Activated B cell treated with CpG ODN at 0.5 μM for 24 hours (primary cell): ENCODE measurements around the gene SRSF3. TPM values are rescaled to one million over a fixed set of nuclear protein-coding genes. Genes with fewer than 3 reads are reported as not detected.
A peak's percentile ranks its signal among the peaks of the same experiment; 100 is the strongest.
"Not testable (repeated sequence)": the region's sequence is repeated elsewhere in the genome, so short reads cannot be mapped to it uniquely, and the experiment has no call there.

Experiments used
- ATAC-seq: fragments of 200-7000 bp; cut with Tn5 transposase; one replicate; pipeline ENCODE4 v1.10.0; 2021; ENCODE audit warnings: low read depth, mild to moderate bottlenecking, moderate library complexity
- CTCF ChIA-PET: fragments of 350-600 bp; sonication (Branson Sonifier 250); formaldehyde crosslinking; loops from one replicate; lab custom pipeline; 2021; ENCODE audit warnings: antibody characterized with exemption; lab: Charles Lee
- POLR2A ChIA-PET: fragments of 350-600 bp; sonication (Branson Sonifier 250); formaldehyde crosslinking; loops from one replicate; lab custom pipeline; 2021; ENCODE audit warnings: antibody characterized with exemption; lab: Charles Lee
- DNase-seq: peaks from one replicate; pipeline ENCODE4 v3.0.0; 2022
- H3K27ac Mint-ChIP-seq: one replicate; pipeline ENCODE4 v1.8.0; 2020; ENCODE audit warnings: mixed read lengths
- H3K27me3 Mint-ChIP-seq: one replicate; pipeline ENCODE4 v1.8.0; 2021; ENCODE audit warnings: mixed read lengths
- H3K36me3 Mint-ChIP-seq: one replicate; pipeline ENCODE4 v1.8.0; 2021; ENCODE audit warnings: low read depth, mixed read lengths
- H3K4me1 Mint-ChIP-seq: one replicate; pipeline ENCODE4 v1.8.0; 2021; ENCODE audit warnings: mixed read lengths
- H3K4me3 Mint-ChIP-seq: one replicate; pipeline ENCODE4 v1.8.0; 2020; ENCODE audit warnings: mild to moderate bottlenecking, mixed read lengths
- H3K9me3 Mint-ChIP-seq: one replicate; pipeline ENCODE4 v1.8.0; 2020; ENCODE audit warnings: mixed read lengths
- intact Hi-C: fragments of 100-400 bp; cut with micrococcal nuclease; formaldehyde crosslinking; loops from one replicate; pipeline ENCODE4 v1.15.1; 2024
- total RNA-seq: library from RNA; stranded (reverse); gene quantifications from 2 replicates; pipeline ENCODE4 v1.2.3, GENCODE V29; 2022
- TF ChIP-seq, protein P1 (sequence below): fragments of 200-600 bp; IDR thresholded peaks from one replicate; pipeline ENCODE4 v1.8.0; 2022; ENCODE audit warnings: antibody characterized with exemption, mild to moderate bottlenecking

SRSF3 gene
- total RNA-seq, 1 donor from 2014 or later, result 421 TPM

DNA sequence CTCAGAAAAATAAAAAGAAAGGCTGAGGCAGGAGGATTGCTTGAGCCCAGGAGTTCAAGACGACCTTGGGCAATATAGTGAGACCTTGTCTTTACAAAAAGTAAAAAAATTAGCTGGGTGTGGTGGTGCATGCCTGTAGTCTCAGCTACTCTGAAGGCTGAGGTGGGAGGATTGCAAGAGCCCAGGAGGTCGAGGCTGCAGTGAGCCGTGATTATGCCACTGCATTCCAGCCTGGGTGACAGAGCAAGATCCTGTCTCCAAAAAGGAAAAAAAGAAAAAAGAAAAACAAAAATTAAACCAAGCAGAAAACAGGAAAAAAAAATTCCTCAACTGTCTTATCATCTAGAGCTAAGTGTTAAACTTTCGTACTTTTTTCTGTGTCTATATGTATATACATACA is 12.4 kb upstream of the SRSF3 start:
- Mint-ChIP-seq H3K36me3 (no peaks in the 10 kb centered on the region), H3K27me3 (no peaks in the 10 kb centered on the region), H3K4me1 (peaks cover 4% of the 10 kb centered on the region), H3K9me3 (no peaks in the 10 kb centered on the region), H3K4me3 (no peak overlapping the region), H3K27ac (no peak overlapping the region)
- DNase-seq, result no peak
- intact Hi-C loops, result no loop called here
- CTCF ChIA-PET, result interaction anchor here (1.3 kb wide), 1 partner anchor 184 kb away, joined by 3 read pairs; no protein-coding TSS in a partner anchor
- no peak for ATAC-seq
- POLR2A ChIA-PET, result interaction anchor here (0.6 kb wide), 1 partner anchor 107 kb away, joined by 4 read pairs; no protein-coding TSS in a partner anchor
- TF ChIP-seq, protein P1, sequence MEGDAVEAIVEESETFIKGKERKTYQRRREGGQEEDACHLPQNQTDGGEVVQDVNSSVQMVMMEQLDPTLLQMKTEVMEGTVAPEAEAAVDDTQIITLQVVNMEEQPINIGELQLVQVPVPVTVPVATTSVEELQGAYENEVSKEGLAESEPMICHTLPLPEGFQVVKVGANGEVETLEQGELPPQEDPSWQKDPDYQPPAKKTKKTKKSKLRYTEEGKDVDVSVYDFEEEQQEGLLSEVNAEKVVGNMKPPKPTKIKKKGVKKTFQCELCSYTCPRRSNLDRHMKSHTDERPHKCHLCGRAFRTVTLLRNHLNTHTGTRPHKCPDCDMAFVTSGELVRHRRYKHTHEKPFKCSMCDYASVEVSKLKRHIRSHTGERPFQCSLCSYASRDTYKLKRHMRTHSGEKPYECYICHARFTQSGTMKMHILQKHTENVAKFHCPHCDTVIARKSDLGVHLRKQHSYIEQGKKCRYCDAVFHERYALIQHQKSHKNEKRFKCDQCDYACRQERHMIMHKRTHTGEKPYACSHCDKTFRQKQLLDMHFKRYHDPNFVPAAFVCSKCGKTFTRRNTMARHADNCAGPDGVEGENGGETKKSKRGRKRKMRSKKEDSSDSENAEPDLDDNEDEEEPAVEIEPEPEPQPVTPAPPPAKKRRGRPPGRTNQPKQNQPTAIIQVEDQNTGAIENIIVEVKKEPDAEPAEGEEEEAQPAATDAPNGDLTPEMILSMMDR, result no peak

DNA sequence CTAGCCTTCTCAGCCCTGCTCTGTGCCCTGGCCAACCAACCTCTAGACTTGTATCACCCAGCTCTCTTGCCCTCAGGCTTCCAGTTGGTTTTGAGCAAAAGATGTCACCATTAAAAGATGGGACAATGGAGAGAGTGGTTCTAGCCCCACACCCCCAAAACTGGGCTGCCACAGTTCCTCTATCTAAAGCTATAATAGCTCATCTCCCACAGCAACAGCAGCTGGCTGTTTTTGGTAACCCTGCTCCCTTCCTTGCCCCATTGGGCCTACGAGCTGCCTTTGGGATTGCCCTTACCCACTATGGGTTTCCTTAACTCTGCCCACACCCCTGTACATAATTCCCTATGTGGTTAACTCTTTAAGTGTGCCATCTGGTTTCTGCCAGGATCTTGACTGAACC is 7.6 kb upstream of the SRSF3 start:
- Mint-ChIP-seq H3K36me3 (no peaks in the 10 kb centered on the region), H3K27ac (peak overlapping the region; percentile 13), H3K27me3 (no peaks in the 10 kb centered on the region), H3K4me1 (peaks cover 6% of the 10 kb centered on the region), H3K9me3 (no peaks in the 10 kb centered on the region), H3K4me3 (no peak overlapping the region)
- intact Hi-C loops, result no loop called here
- DNase-seq, result no peak
- no peak for ATAC-seq
- CTCF ChIA-PET, result no interaction called here
- TF ChIP-seq, protein P1, result no peak
- POLR2A ChIA-PET, result interaction anchor here (0.5 to 1.2 kb wide), 2 partner anchors 30 to 96 kb away, joined by 3 read pairs; no protein-coding TSS in a partner anchor

GRCh38 chr6:36589025-36589400 is 5.1 kb upstream of the SRSF3 start:
- H3K27ac Mint-ChIP-seq, intact Hi-C loops, ATAC-seq, H3K36me3 Mint-ChIP-seq, CTCF ChIA-PET, H3K9me3 Mint-ChIP-seq, DNase-seq, H3K4me3 Mint-ChIP-seq, H3K27me3 Mint-ChIP-seq: not testable (repeated sequence)
- POLR2A ChIA-PET, result interaction anchor here (1.0 kb wide), 1 partner anchor 9 kb away, joined by 4 read pairs; no protein-coding TSS in a partner anchor
- peaks cover 24% of the 10 kb centered on the region for H3K4me1 Mint-ChIP-seq

GRCh38 chr6:36590237-36590636 is 3.9 kb upstream of the SRSF3 start:
- CTCF ChIA-PET, result no interaction called here
- POLR2A ChIA-PET, result interaction anchor here (0.6 kb wide), 1 partner anchor 108 kb away, joined by 6 read pairs; no protein-coding TSS in a partner anchor
- Mint-ChIP-seq H3K36me3 (peaks cover 14% of the 10 kb centered on the region), H3K27ac (no peak overlapping the region), H3K9me3 (no peaks in the 10 kb centered on the region), H3K27me3 (no peaks in the 10 kb centered on the region), H3K4me1 (peaks cover 24% of the 10 kb centered on the region), H3K4me3 (no peak overlapping the region)
- TF ChIP-seq, protein P1, result no peak
- ATAC-seq (no peak), DNase-seq (no peak)
- intact Hi-C loops, result loop anchor here (10.0 kb wide), 1 partner anchor 415 kb away; the partner anchor contains the start of gene FGD2

DNA sequence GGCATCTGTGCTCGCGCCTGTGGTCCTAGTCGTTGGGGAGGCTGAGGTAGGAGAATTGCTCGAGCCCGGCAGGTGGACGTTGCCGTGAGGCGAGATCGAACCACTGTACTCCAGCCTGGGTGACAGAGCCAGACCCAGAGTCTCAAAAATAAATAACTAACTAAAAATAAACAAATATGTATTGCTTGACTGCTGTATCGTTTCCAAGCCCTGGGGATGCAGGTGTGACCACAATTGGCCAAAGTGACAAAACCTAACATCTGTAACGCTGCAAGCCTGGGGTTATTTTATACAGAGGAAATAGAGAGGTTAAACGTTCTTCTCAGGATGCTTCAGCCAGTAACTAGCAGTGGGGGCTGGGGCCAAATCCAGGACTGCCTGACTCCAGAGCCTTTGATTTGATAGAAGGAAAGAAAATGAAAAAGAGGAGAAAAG is 1.9 kb upstream of the SRSF3 start:
- ATAC-seq (no peak), DNase-seq (no peak)
- ChIA-PET CTCF (no interaction called here), POLR2A (interaction anchor here (0.6 to 6.7 kb wide), 8 partner anchors 9 to 617 kb away, joined by 3 to 83 read pairs (median 16); partner anchors contain the start of genes CDKN1A and STK38)
- peak overlapping the region; percentile 78 for H3K4me3 Mint-ChIP-seq
- H3K4me1 Mint-ChIP-seq, result peaks cover 32% of the 10 kb centered on the region
- peaks cover 33% of the 10 kb centered on the region for H3K36me3 Mint-ChIP-seq
- peak overlapping the region; percentile 84 for H3K27ac Mint-ChIP-seq
- no peaks in the 10 kb centered on the region for H3K9me3 Mint-ChIP-seq
- H3K27me3 Mint-ChIP-seq, result no peaks in the 10 kb centered on the region
- TF ChIP-seq, protein P1, result no peak
- intact Hi-C loops, result loop anchor here (2.0 to 10.0 kb wide), 2 partner anchors 413 to 841 kb away; partner anchors contain the start of genes CMTR1 and FGD2
